WI38 (cell line): ENCODE measurements around the gene ADGRE2.
"Not testable (repeated sequence)": the region's sequence is repeated elsewhere in the genome, so short reads cannot be mapped to it uniquely, and the experiment has no call there.

Experiments
- H3K4me3 ChIP-seq: 2 replicates; pipeline ENCODE4 v1.5.1; 2011; ENCODE audit warnings: low read depth, mild to moderate bottlenecking, control low read depth, low read length
- TF ChIP-seq, protein P1 (sequence below): IDR thresholded peaks from 2 replicates; pipeline ENCODE4 v1.5.1; 2012; ENCODE audit warnings: low read depth, mild to moderate bottlenecking, control low read depth, low read length

ADGRE2 gene

DNA sequence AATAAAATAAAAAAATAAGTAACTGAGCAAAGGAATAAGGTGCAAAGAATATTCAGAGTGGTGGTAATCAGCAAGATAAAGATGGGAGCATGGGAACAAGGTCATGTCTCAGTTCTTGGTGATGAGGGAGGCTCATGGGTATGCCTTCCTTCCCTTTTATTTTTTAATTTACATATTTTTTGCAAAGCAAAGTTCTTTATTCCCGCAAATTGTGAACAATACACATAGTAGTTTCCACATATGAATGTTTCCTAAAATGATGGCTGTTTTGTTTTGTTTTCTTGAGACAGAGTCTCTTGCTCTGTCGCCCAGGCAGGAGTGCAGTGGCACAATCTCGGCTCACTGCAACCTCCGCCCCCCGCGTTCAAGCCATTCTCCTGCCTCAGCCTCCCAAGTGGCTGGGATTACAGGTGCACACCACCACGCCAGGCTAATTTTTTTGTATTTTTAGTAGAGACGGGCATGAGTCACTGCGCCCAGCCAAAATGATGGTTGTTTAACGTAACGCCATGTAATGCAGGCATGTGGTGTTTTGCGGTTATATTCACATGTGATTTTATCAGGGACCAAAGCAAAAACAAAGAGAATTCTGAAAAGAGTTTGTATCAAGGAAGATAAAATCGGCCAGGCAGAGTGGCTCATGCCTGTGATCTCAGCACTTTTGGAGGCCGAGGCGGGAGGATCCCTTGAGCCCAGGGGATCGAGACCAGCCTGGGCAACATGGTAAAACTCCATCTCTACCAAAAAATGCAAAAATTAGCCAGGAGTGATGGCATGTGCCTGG is 4.5 kb upstream of the ADGRE2 start:
- H3K4me3 ChIP-seq: no peak overlapping the region
- TF ChIP-seq, protein P1, sequence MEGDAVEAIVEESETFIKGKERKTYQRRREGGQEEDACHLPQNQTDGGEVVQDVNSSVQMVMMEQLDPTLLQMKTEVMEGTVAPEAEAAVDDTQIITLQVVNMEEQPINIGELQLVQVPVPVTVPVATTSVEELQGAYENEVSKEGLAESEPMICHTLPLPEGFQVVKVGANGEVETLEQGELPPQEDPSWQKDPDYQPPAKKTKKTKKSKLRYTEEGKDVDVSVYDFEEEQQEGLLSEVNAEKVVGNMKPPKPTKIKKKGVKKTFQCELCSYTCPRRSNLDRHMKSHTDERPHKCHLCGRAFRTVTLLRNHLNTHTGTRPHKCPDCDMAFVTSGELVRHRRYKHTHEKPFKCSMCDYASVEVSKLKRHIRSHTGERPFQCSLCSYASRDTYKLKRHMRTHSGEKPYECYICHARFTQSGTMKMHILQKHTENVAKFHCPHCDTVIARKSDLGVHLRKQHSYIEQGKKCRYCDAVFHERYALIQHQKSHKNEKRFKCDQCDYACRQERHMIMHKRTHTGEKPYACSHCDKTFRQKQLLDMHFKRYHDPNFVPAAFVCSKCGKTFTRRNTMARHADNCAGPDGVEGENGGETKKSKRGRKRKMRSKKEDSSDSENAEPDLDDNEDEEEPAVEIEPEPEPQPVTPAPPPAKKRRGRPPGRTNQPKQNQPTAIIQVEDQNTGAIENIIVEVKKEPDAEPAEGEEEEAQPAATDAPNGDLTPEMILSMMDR: no peak

DNA sequence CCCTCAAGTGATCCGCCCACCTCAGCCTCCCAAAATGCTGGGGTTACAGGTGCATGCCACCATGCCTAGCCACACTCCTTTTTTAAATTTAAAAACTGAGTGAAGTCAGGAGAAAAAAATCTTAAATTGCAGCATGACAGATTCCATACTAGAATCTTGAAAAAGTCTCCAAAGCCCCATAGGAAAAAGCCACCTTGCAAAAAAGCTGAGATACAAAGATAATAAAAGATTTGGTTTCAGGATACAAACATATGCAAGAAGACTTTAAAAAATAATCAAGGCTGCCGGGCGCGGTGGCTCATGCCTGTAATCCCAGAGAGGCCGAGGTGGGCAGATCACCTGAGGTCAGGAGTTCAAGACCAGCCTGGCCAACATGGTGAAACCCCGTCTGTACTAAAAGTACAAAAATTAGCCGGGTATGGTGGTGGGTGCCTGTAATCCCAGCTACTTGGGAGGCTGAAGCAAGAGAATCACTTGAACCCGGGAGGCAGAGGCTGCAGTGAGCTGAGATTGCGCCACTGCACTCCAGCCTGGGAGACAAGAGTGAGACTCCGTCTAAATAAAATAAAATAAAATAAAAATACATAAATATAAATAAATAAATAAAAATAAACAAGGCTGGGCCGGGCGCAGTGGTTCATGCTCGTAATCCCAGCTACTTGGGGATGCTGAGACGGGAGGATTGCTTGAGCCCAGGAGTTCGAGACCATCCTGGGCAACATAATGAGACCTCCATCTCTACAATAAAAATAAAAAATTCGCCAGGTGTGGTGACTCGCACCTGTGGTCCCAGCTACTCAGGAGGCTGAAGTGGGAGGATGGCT is 3.6 kb upstream of the ADGRE2 start:
- not testable (repeated sequence) for H3K4me3 ChIP-seq

DNA sequence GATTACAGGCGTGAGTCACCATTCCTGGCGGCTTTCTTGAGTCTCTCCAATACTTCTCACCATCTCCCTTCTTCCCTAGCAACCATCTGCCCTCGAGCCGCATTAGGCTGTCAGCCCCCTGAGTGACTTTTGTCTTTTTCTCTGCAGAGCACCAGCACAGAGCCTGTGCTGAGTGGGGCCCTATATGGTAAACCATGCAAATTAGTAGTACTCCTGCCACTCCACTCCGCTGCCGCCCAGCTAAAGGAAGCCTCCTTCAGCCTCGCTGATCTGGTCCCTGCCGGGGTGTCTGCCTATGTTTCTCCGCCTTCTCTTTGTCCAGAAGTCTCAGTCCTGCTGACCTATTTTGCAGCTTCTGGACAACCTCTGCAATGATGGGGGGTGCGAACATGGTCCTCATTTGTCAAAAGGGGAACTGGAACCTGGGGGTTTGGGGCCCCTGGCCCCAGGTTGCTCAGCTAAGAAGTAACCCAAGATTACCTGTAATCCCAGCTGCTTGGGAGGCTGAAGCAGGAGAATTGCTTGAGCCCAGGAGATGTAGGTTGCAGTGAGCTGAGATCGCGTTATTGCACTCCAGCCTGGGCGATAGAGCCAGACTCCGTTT is 2.4 kb upstream of the ADGRE2 start:
- H3K4me3 ChIP-seq: not testable (repeated sequence)

DNA sequence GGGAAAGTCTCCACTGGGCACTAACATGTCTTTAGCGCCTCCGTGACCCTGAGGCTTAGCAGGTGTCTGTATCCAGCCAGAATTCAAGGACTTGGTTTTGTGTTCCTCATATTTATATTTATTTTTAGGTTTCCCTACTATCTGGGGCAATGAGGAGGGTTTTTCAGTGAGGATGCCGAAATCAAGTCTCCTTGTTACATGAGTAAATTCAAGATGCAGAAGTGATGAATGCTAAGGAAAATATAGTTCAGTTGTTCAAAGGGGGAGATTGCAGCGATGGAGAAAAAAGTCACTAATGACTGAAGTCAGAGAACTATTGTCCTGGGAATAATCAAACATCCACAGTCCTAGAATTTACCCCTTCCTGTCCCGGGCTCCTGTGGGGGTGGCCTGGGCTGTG is 791 bp upstream of the ADGRE2 start:
- no peak overlapping the region for H3K4me3 ChIP-seq
- TF ChIP-seq, protein P1: no peak

DNA sequence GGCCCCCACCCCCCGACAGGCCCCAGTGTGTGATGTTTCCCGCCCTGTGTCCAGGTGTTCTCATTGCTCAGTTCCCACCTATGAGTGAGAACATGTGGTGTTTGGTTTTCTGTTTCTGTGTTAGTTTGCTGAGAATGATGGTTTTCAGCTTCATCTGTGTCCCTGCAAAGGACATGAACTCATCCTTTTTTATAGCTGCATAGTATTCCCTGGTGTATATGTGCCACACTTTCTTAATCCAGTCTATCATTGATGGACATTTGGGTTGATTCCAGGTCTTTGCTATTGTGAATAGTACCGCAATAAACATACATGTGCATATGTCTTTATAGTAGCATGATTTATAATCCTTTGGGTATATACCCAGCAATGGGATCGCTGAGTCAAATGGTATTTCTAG is 715 bp downstream of the ADGRE2 start:
- H3K4me3 ChIP-seq: not testable (repeated sequence)

DNA sequence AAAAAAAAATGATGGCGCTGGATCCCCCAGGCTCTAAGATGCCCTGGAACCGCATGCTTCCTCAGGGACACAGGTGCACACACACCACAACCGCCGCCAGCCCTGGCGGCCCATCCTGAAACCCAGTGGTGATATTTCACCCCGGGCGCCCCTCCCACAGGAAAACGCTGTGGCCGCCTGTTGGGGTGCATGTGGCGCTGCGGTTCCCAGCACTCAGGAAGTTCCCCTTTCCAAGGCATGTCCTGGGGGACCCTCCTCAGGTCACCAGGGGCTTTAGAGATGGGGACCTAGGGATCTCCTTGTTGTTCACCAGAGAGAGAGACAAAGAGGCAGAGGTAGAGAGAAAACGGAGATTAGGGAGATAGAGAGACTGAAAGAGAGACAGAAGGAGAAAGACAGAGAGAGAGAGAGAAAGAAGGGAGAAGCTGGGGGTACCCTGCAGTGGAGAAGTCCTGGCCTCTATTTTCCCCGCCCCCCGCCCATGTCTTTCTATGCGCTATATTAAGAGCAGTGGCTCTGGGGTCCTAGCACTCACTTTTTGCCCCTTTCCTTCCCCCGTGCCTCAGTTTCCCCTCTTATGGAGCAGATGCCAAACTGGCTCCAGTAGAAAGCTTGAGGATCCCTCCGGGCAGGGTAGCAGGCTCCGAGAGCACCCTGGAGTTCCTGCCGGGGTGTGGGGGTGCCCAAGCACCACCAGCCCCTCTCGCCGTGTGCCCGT is 2.3 kb downstream of the ADGRE2 start:
- TF ChIP-seq, protein P1: no peak
- H3K4me3 ChIP-seq: no peak overlapping the region

DNA sequence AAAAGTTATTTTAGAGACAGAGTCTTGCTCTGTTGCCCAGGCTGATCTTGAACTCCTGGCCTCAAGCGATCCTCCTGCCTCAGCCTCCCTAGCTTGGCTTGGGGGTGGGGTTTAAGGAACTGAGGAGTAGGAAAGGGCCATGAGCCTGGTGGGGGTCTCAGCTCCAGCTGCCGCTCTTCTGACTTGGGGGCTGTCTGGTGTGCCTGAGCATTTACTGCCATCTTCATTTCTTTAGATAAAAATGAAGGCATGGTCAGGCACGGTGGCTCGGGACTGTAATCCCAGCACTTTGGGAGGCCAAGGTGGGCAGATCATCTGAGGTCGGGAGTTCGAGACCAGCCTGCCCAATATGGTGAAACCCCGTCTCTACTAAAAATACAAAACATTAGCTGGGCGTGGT is 3.0 kb downstream of the ADGRE2 start:
- not testable (repeated sequence) for H3K4me3 ChIP-seq

DNA sequence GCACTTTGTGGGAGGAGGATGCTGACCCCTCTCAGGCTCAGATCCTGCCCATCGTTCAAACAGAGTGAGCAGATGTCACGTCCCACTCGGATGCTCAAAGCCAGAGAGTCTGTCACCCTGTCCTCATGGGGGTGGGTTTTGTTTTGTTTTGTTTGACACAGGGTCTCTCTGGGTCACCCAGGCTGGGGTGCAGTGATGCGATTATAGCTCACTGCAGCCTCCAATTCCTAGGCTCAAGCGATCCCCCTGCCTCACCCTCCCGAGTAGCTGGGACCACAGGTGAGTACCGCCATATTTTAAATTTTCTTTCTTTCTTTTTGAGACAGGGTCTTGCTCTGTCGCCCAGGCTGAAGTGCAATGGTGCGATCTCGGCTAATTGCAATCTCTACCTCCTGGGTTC is 4.0 kb downstream of the ADGRE2 start:
- TF ChIP-seq, protein P1: no peak
- H3K4me3 ChIP-seq: no peak overlapping the region

DNA sequence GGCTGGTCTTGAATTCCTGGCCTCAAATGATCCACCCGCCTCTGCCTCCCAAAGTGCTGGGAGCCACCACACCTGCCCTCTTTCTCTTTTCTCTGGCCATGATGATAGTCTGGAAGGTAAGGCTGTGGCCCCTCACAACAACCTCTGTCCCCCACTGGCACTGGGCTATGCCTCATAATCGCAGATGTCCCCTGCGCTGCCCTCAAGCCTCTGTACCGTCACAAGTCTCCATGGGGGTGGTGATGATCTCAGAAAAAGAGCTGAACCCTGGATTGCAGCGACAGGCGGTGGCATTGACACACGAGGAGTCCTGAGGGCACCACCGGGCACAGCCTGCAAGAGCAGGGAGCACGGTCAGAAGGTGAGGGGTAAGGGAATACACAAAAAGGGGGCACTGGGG is 4.6 kb downstream of the ADGRE2 start:
- not testable (repeated sequence) for H3K4me3 ChIP-seq
